ENCODE results near the gene SAP30L. TPM values are rescaled to one million over a fixed set of nuclear protein-coding genes. Genes with fewer than 3 reads are reported as not detected.

SAP30L gene
- total and polyA plus RNA-seq, 3 experiments from 2014 or later = 35.1 to 37.9 (median 37.9) TPM

DNA sequence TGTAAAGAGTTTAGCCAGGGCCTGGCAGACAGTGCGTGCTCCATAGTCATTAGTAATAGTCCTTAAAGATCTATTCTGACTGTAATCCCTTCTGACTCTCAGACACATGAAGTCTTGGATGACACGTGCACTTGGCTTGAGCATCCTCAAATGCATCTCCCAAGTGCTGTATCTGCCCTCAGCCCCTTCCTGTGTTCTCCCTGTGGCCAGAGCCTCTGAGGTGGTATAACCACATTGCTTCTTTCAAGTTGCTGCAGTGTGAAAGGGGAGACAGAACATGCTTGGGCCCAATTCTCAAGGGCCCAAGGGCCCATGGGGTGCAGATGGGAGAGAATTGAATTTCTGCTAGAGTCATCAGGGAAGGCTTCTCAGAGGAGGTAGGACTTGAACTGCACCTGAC lies 62.3 kb downstream of the SAP30L start:
- POLR2A ChIA-PET = no interaction called here
- H3K27me3 ChIP-seq (ENCODE audit: insufficient read depth, low read length, poor library complexity, severe bottlenecking) = no peaks in the 10 kb centered on the region
- no peak overlapping the region for H3K4me3 Mint-ChIP-seq

DNA sequence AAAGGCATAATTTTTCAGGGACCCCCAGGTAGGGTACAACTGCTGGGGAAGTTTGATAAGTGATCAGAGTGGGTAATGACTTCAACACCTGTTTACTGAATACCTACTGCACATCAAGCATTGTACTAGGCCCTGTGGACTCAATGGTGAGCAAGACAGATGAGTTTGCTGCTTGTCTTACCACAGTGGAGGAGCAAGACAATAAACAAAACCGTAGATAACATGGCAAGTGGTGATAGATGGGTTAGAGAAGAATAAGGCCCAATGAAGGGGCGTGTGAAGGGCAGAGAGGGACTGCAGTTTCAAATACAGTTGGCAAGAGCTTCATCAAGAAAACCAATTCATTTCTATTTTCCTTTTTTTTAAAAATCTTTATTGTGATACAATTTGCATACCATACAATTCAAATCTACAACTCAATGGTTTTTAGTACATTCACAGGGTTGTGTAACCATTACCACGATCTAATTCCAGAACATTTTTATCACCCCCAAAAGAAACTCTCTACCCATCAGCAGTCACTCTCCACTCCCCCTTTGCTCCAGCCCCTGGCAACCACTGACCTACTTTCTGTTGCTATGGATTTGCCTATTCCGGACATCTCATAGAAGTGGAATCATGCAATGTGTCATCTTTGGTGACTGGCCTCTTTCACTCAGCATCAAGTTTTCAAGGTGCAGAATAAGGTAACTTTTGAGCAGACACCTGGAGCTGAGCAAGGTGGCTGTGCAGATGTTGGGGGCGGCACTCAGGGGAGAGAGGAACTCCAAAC lies 64.2 kb downstream of the SAP30L start:
- H3K36me3 Mint-ChIP-seq = no peaks in the 10 kb centered on the region
- H3K4me1 Mint-ChIP-seq = peaks cover 3 to 12% (median 6%) of the 10 kb centered on the region in 3 donors
- no peak overlapping the region for H3K27ac ChIP-seq (ENCODE audit: low read depth, low read length)
- POLR2A ChIA-PET = no interaction called here
- CTCF ChIA-PET = interaction anchor here (0.7 to 1.9 kb wide), 2 partner anchors 9 to 11 kb away, joined by 3 to 8 read pairs; no protein-coding TSS in a partner anchor
- no peaks in the 10 kb centered on the region for H3K4me1 ChIP-seq (ENCODE audit: insufficient read depth, low read length)
- H3K36me3 ChIP-seq (ENCODE audit: insufficient read depth, low read length) = no peaks in the 10 kb centered on the region
- H3K4me3 Mint-ChIP-seq = no peak overlapping the region
- peaks cover 20 to 21% of the 10 kb centered on the region in 2 donors for H3K27me3 Mint-ChIP-seq
- no peak for DNase-seq
- H3K9me3 Mint-ChIP-seq = no peaks in the 10 kb centered on the region
- no peaks in the 10 kb centered on the region for H3K27me3 ChIP-seq (ENCODE audit: insufficient read depth, low read length, poor library complexity, severe bottlenecking)
- no peaks in the 10 kb centered on the region for H3K9me3 ChIP-seq (ENCODE audit: low read length)
- H3K4me3 ChIP-seq (ENCODE audit: low read length) = no peak overlapping the region
- H3K27ac Mint-ChIP-seq = no peak overlapping the region

More for the DNA sequence above, 62.3 kb downstream of the SAP30L start:
- Mint-ChIP-seq H3K27ac (no peak overlapping the region), H3K27me3 (peaks cover 10 to 14% of the 10 kb centered on the region in 2 donors), H3K4me1 (peaks cover 0 to 6% (median 4%) of the 10 kb centered on the region in 3 donors), H3K9me3 (no peaks in the 10 kb centered on the region), H3K36me3 (no peaks in the 10 kb centered on the region)
- no peaks in the 10 kb centered on the region for H3K9me3 ChIP-seq (ENCODE audit: low read length)
- DNase-seq = no peak
- H3K4me1 ChIP-seq (ENCODE audit: insufficient read depth, low read length) = no peaks in the 10 kb centered on the region
- CTCF ChIA-PET = no interaction called here
- no peak overlapping the region for H3K27ac ChIP-seq (ENCODE audit: low read depth, low read length)
- H3K4me3 ChIP-seq (ENCODE audit: low read length) = no peak overlapping the region
- H3K36me3 ChIP-seq (ENCODE audit: insufficient read depth, low read length) = no peaks in the 10 kb centered on the region

Other genes with a start within 250 kb of the SAP30L start
- gene HAND1, start 32.2 kb downstream of the SAP30L start, total RNA-seq = not detected
- gene HAND1, start 32.2 kb downstream of the SAP30L start, polyA plus RNA-seq = not detected

Data from CD8-positive, alpha-beta memory T cell (primary cell).